ENCODE results near the gene BEST2.
A peak's percentile ranks its signal among the peaks of the same experiment; 100 is the strongest.
"Not testable (repeated sequence)": the region's sequence is repeated elsewhere in the genome, so short reads cannot be mapped to it uniquely, and the experiment has no call there.

Gene BEST2

GRCh38 chr19:12796146-12797071 lies 44.8 kb downstream of the BEST2 start:
- H3K27ac ChIP-seq, result peak overlapping the region; percentile 100
- no peak for DNase-seq (ENCODE audit: low read depth, low spot score)

GRCh38 chr19:12797141-12797587 lies 45.6 kb downstream of the BEST2 start:
- H3K27ac ChIP-seq, result no peak overlapping the region
- DNase-seq (ENCODE audit: low read depth, low spot score), result no peak

- H3K27ac ChIP-seq; DNase-seq (ENCODE audit: low read depth, low spot score): not testable (repeated sequence)
Measured at GRCh38 chr19:12797607-12798006, 46.0 kb downstream of the BEST2 start.

GRCh38 chr19:12799742-12800465 lies 48.3 kb downstream of the BEST2 start:
- no peak overlapping the region for H3K27ac ChIP-seq
- DNase-seq (ENCODE audit: low read depth, low spot score), result no peak

- no peak for DNase-seq (ENCODE audit: low read depth, low spot score)
- no peak overlapping the region for H3K27ac ChIP-seq
Measured at GRCh38 chr19:12800466-12800770, 48.8 kb downstream of the BEST2 start.

- no peak for DNase-seq (ENCODE audit: low read depth, low spot score)
- no peak overlapping the region for H3K27ac ChIP-seq
Measured at GRCh38 chr19:12800923-12801465, 49.4 kb downstream of the BEST2 start.

GRCh38 chr19:12801466-12802266 lies 50.1 kb downstream of the BEST2 start, which contains the start of the genes PRDX2 and THSD8:
Gene PRDX2 (minus strand): TSS chr19:12801800. CDS start chr19:12801261, 539 bp downstream.
Gene THSD8 (plus strand): TSS chr19:12802069. CDS start chr19:12802072, 3 bp downstream.
- no peak for DNase-seq (ENCODE audit: low read depth, low spot score)
- H3K27ac ChIP-seq, result no peak within 1 kb of the TSS

GRCh38 chr19:12802267-12803106 lies 50.9 kb downstream of the BEST2 start:
- no peak overlapping the region for H3K27ac ChIP-seq
- no peak for DNase-seq (ENCODE audit: low read depth, low spot score)

- H3K27ac ChIP-seq, result no peak overlapping the region
- DNase-seq (ENCODE audit: low read depth, low spot score), result no peak
Measured at GRCh38 chr19:12804051-12804450, 52.5 kb downstream of the BEST2 start.

- no peak within 1 kb of the TSS for H3K27ac ChIP-seq
- DNase-seq (ENCODE audit: low read depth, low spot score), result peak; percentile 57
Measured at GRCh38 chr19:12806242-12807081, 54.9 kb downstream of the BEST2 start, which contains the start of gene RNASEH2A. Gene RNASEH2A (plus strand): TSS chr19:12806584. CDS start chr19:12806674, 90 bp downstream.
